ENCODE measurements around the gene GFY.

- TF ChIP-seq, protein P1, sequence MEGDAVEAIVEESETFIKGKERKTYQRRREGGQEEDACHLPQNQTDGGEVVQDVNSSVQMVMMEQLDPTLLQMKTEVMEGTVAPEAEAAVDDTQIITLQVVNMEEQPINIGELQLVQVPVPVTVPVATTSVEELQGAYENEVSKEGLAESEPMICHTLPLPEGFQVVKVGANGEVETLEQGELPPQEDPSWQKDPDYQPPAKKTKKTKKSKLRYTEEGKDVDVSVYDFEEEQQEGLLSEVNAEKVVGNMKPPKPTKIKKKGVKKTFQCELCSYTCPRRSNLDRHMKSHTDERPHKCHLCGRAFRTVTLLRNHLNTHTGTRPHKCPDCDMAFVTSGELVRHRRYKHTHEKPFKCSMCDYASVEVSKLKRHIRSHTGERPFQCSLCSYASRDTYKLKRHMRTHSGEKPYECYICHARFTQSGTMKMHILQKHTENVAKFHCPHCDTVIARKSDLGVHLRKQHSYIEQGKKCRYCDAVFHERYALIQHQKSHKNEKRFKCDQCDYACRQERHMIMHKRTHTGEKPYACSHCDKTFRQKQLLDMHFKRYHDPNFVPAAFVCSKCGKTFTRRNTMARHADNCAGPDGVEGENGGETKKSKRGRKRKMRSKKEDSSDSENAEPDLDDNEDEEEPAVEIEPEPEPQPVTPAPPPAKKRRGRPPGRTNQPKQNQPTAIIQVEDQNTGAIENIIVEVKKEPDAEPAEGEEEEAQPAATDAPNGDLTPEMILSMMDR (conservative IDR thresholded peaks at IDR 0.05 in 1 of 2, IDR thresholded peaks at IDR 0.05 in 1 of 2; ENCODE audit: extremely low read depth in 1 of 2, insufficient read depth in 1 of 2, low read depth in 1 of 2, low read length in 2 of 2): no peak
- no peak for TF ChIP-seq EZH2 (IDR thresholded peaks at IDR 0.05; ENCODE audit: borderline replicate concordance, low read length)
These were observed 8.2 kb downstream of the GFY start for GRCh38 chr19:49433240-49433901.

Measured in mammary epithelial cell (primary cell).